Stimulated activated CD8-positive, alpha-beta memory T cell treated with anti-CD3 and anti-CD28 coated beads, Interleukin-7, amount 100 ng/mL, for 48 hours (primary cell): ENCODE measurements around the gene LMF1.

Experiments used
- DNase-seq, 2 donors: peaks; one replicate each; pipeline ENCODE4 v3.0.0-alpha.2; 2020; ENCODE audit warnings: low read depth in 1 of 2; ENCODE audit errors: extremely low read depth in 1 of 2

Gene LMF1

GRCh38 chr16:970766-971581, at the start of gene LMF1:
Gene LMF1, minus strand, starts transcription at chr16:970984. Its CDS starts 4 bp downstream, at chr16:970980.
- DNase-seq, result peak; percentile 85 to 89

GRCh38 chr16:1020091-1020399, 49.3 kb upstream of the LMF1 start:
- no peak for DNase-seq

- DNase-seq, result no peak
These were observed 48.7 kb upstream of the LMF1 start for GRCh38 chr16:1019231-1020090.

GRCh38 chr16:1018447-1019198, 47.8 kb upstream of the LMF1 start:
- DNase-seq, result no peak

- no peak for DNase-seq
These were observed 44.1 kb upstream of the LMF1 start for GRCh38 chr16:1014771-1015495.

- DNase-seq, result no peak
These were observed 43.4 kb upstream of the LMF1 start for GRCh38 chr16:1014221-1014620.

GRCh38 chr16:1013593-1013900, 42.8 kb upstream of the LMF1 start:
- DNase-seq, result no peak

GRCh38 chr16:1012722-1013592, 42.2 kb upstream of the LMF1 start:
- no peak for DNase-seq

- DNase-seq, result no peak
These were observed 41.4 kb upstream of the LMF1 start for GRCh38 chr16:1012135-1012534.

- DNase-seq, result no peak
These were observed 40.7 kb upstream of the LMF1 start for GRCh38 chr16:1011316-1012082.

- DNase-seq, result no peak
These were observed 40.0 kb upstream of the LMF1 start for GRCh38 chr16:1010815-1011214.

GRCh38 chr16:1010251-1010650, 39.5 kb upstream of the LMF1 start:
- no peak for DNase-seq

- no peak for DNase-seq
These were observed 38.8 kb upstream of the LMF1 start for GRCh38 chr16:1009358-1010150.

GRCh38 chr16:1008085-1008484, 37.3 kb upstream of the LMF1 start:
- DNase-seq, result no peak

GRCh38 chr16:1007284-1007850, 36.6 kb upstream of the LMF1 start:
- no peak for DNase-seq

- no peak for DNase-seq
These were observed 36.0 kb upstream of the LMF1 start for GRCh38 chr16:1006781-1007180.

GRCh38 chr16:1005286-1005685, 34.5 kb upstream of the LMF1 start:
- DNase-seq, result no peak
